ENCODE measurements around the gene AMD1.
"Not testable (repeated sequence)": the region's sequence is repeated elsewhere in the genome, so short reads cannot be mapped to it uniquely, and the experiment has no call there.

AMD1 gene

DNA sequence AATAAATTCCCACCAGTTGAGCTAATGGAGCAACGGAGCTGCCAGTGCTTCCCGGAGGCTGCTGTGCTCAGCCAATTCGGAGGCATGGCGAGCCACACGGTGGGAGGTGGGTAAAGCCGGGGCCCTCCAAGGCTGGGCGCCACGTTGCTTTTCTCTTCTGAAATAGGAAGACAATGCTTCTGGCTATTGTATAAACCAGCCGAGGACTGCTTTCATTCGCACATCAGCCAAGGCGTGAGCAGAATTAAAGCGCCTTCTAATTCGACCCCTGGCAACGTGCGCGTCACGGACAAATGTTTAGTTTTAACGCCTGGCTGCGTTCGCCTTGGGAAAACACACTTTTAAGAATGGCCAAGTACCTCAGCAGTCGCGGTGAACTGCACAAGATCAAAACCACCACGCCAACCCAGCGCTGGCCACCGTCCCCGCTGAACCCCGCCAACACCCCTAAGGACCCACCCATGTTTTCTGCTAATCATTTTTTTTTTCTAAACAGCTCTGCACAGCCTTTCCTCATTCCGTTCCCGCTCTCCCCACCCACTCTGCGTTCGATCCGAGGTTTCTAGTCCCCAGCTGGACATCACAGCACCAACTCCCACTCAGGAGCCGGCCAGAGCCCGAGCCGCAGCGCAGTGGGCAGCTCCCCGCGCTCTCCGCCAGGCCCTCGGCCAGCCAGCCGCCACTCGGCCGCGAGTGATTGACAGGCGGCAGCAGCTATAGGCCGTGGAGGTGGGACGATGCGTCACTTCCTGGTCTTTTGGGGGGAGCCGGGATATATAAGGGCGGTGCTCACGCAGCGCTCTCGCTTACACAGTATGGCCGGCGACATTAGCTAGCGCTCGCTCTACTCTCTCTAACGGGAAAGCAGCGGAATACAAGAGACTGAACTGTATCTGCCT, at the start of gene AMD1:
AMD1 (plus strand) TSS at position 805 of the 899 bp plus-strand sequence. CDS start 321 bp downstream, outside the sequence.
- peak; percentile 97 for DNase-seq

DNA sequence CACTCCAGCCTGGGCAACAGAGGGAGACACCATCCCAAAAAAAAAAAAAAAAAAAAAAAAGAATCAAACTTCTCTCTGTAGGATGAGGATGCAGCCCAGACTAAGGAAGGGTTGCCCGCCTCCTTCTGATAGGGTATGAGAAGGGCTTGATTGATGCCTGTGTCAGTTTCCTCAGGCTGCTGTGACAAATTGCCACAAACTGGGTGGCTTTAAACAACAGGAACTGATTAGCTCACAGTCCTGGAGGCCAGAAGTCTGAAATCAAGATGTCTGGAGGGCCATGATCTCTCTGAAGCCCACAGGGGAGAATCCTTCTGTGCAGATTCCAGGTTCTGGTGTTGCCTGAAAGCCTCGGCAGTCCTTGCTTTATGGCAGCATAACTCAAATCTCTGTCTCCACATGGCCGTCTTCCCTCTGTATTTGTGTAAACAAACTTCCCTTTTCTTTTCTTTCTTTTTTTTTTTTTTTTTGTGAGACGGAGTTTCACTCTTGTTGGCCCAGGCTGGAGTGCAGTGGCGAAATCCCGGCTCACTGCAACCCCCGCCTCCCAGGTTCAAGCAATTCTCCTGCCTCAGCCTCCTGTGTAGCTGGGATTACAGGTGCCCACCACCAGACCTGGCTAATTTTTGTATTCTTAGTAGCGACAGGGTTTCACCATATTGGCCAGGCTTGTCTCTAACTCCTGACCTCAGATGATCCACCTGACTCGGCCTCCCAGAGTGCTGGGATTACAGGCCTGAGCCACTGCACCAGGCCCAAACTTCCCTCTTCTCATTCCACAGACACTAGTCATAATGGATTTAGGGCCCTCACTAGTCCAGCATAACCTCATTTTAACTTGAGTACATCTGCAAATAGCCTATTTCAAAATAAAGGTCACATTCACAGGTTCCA, 48.1 kb upstream of the AMD1 start:
- DNase-seq, result no peak

DNA sequence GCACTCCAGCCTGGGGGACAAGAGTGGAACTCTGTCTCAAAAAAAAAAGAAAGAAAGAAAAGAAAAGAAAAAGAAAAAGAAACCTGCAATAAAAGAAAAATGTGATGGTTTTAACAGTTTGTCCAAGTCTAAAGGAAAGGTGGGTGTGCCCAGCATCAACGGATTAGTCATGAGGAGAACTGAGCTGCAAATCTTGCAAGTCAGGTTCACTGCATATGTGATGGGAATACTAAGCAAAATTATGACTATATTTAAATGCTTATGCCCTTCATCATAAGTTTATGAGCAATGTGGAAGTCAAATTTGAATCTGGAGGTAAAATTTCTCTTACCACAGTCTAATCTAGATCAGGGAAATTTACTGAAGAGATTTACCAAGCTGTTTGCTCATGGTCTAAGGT, 46.2 kb upstream of the AMD1 start:
- DNase-seq, result no peak

DNA sequence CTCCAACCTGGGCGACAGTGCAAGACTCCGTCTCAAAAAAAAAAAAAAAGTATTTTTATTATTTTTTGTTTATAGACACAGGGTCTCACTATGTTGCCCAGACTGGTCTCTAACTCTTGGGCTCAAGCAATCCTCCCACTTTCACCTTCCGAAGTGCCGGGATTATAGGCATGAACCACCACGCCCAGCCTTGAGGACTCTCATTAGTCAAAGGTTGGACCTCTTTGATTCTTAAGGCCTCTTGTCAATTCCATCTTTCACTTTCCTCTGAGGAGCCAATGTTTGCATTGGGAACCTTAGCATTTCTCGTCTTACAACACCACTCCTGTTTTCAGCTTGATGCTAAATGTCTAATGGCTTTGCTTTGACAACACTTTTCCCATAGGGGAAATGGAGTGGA, 43.2 kb upstream of the AMD1 start:
- DNase-seq, result no peak

DNA sequence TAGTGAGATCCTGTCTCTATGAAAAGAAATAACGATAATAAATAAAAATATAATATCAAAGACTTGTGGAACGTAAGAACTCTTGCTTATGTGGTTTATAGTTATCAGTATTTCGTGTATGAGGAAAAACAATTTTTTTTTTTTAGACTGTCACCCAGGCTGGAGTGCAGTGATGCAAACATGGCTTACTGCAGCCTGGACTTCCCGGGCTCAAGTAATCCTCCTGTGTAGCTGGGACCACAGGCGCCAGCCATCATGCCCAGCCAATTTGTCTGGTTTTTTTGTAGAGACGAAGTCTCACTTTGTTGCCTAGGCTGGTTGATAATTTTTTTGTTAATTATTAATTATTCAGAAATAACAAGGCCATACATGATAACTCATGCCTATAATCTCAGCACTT, 40.8 kb upstream of the AMD1 start:
- no peak for DNase-seq

DNA sequence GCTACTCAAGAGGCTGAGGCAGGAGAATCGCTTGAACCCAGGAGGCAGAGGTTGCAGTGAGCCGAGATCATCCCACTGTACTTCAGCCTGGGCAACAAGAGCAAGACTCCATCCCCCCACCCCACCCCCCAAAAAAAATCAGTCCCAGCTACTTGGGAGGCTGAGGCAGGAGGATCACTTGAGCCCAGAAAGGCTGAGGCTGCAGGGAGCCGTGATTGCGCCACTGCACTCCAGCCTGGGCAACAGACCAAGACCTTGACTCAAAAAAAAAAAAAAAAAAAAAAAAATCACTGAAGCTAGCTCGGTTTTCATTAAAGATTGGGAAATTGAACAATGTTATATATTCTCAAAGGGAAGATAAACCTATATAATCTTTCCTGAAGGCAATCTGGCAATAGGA, 38.8 kb upstream of the AMD1 start:
- not testable (repeated sequence) for DNase-seq

DNA sequence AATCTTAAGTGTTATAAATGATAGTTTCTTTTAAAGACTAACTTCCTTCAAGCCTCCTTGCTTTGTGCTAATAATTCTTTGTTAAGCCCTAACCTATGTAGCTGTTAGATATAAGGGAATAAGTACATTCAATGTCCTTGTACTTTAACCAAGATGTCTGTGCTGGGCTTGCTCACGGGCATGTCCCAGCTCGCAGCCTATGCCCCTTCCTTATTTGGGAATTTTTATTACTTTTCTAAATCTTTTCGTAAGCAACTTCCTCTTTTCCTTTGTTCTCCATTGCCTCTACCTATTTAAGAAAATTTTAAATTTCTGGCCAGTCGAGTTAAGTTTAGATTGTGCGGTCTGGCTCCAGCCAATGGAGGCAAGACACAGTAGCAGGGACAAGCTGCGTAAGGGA, 33.3 kb upstream of the AMD1 start:
- DNase-seq, result no peak

DNA sequence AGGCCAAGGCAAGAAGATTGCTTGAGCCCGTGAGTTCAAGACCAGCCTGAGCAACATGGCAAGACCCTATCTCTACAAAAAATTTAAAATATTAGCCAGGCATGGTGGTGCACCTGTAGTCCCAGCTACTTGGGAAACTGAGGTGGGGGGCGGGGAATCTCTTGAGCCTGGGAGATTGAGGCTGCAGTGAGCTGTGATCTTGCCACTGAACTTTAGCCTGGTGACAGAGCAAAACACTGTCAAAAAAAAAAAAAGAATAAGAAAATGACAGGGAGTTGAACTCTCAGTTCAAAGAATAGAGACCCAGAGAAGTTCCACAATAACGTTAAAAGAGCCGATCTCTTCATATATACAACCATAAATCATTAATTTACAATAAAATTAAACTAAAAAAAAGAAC, 24.8 kb upstream of the AMD1 start:
- no peak for DNase-seq

DNA sequence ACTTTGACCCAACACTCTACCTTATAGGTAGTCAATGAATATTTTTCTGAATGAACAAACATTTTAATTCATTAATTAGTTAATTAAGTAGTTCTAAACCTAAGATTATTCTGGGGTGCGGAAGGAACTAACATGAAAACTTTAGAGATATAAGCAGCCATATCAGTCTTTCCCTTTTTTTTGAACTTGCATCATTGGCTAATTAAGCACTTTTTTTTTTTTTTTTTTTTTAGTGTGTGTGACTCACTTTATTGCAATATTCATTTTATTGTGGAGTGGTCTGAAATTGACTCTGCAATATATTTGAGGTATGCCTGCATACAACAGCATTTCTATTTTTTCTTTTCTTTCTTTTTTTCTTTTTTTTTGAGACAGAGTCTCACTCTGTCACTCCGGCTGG, 21.8 kb upstream of the AMD1 start:
- no peak for DNase-seq

DNA sequence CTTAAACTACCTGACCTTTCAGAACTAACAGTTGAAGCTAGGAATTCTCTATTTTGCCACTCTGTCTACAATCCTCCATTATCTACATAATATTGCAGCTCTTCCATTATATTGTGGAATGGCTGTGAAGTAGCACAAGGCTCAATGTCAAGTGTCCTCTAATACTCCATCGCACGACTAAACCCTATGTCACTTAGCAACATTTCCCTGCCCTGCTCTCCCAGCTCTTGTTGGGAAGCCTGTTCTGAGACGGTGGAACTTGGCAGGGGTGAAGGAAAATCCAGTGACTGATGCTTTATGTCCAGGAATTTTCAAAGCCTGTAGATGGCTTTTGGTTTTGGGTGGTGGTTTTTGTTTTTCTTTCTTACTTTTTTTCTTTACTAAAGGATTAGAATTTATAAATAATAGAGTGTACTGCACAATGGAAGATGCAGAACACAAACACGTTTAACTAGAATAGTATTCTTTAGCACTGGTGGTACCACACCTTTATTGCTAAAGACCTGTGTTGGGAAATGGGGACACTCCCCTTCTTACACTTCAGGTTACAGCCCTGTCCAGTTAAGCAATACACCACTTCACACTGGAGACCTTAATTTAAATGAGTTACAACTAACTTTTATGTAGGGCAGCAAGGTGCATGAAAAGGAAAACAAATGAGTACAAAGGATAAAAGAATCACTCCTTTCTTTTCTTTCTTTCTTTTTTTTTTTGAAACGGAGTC, 20.7 kb upstream of the AMD1 start:
- no peak for DNase-seq

DNA sequence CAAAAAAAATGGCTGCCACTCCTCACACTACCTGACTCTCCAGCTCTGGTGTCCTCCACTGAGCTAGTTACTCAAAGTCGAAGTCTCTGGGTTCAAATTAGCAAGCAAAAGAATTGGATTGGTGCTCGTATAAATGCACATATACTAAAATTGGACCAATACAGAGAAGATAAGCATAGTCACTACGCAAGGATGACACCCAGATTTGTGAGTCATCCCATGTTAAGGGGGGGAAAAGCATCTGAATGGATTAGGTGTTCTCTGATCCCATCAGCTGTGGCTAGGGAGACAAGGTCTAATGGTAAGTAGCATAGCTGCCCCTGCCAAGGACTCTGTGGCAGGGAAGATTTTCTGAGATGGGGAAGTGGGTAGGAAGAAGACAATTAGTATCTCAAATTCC, 18.3 kb upstream of the AMD1 start:
- no peak for DNase-seq

DNA sequence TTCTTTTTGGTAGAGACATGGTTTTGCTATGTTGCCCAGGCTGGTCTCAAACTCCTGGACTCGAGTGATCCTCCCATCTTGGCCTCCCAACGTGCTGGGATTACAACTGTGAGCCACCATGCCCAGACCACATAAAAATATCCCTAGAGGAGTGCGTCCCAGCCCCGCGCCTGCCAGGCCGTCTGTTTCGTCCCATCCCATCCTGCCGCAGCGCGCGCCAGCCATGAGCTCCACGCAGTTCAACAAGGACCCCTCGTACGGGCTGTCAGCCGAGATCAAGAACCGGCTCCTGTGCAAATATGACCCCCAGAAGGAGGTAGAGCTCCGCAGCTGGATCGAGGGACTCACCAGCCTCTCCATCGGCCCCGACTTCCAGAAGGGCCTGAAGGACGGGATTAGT, 16.6 kb upstream of the AMD1 start:
- DNase-seq, result no peak

DNA sequence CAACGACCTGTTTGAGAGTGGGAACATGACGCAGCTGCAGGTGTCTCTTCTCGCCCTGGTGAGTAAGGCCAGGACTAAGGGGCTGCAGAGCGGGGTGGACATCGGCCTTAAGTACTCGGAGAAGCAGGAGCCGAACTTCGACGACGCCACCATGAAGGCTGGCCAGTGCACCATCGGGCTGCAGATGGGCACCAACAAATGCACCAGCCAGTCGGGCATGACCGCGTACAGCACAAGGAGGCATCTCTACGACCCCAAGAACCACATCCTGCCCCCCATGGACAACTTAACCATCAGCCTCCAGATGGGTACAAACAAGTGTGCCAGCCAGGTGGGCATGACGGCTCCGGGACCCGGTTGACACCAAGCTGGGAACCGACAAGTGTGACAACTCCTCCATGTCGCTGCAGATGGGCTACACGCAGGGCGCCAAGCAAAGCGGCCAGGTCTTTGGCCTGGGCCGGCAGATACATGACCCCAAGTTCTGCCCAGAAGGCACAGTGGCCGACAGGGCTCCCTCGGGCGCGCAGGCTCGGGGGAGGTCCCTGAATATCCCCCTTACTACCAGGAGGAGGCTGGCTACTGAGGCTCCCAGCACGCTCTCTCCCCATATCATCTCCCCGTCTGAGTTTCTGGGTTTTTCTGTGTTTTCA, 15.9 kb upstream of the AMD1 start:
- DNase-seq, result no peak

DNA sequence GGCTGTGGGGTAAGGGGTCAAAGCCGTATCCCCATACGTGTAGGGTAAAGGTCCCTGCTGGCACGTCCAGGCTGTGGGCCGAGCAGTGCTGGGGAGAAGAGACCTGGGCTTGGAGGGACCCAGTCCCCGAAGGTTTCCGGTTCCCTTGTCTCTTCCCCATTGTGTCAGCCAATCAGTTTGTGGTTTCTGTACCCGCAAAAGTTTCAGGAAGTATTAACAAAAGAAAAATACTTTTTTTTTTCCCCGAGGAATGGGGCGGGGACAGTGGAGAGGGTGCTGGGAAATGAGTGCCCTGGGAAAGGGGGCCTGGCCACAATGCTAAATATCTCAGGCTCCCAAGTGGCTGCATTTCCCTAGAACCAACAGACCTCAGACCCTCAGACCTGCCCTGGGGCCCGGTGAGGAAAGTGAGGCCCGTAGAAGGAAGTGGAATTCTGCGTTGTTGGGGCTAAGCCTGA, 15.2 kb upstream of the AMD1 start:
- DNase-seq, result no peak

DNA sequence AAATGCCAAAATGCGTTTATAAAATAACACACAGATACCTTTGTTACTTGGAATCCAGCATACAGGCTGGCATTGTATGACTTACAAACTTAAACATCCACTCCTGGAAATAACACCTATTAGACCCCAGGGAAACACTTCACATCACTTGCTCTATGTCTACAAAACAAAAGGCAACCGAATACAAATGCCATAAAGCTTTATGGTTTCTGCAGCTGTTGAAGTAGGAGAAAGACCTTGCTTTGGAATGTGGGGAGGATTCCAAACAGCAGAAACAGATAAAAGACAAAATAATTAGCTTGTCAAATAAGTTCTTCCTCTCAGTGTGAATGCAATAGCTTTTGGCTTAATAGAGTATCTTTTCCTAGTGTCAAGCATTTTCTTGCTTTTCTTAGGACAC, 9.8 kb upstream of the AMD1 start:
- DNase-seq, result no peak

DNA sequence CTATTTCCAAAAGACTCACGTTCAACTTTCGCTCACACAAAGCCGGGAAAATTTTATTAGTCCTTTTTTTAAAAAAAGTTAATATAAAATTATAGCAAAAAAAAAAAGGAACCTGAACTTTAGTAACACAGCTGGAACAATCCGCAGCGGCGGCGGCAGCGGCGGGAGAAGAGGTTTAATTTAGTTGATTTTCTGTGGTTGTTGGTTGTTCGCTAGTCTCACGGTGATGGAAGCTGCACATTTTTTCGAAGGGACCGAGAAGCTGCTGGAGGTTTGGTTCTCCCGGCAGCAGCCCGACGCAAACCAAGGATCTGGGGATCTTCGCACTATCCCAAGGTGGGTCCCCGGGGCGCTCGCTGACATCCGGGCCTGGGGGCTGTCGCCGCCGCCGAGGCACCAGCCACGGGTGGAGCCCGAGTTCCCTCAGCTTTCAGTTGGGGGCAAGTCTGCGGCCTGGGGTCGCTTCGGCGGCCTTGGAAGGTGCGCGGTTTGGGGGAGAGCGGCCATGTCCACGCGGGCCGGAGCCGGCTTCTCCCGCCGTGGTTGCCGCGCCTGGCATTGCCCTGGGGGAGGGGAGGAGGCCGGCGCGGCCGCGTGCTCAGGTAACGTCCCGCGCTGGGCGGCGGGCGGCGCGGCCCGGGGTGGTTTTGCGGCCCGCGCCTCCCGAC, 429 bp downstream of the AMD1 start:
- no peak for DNase-seq

DNA sequence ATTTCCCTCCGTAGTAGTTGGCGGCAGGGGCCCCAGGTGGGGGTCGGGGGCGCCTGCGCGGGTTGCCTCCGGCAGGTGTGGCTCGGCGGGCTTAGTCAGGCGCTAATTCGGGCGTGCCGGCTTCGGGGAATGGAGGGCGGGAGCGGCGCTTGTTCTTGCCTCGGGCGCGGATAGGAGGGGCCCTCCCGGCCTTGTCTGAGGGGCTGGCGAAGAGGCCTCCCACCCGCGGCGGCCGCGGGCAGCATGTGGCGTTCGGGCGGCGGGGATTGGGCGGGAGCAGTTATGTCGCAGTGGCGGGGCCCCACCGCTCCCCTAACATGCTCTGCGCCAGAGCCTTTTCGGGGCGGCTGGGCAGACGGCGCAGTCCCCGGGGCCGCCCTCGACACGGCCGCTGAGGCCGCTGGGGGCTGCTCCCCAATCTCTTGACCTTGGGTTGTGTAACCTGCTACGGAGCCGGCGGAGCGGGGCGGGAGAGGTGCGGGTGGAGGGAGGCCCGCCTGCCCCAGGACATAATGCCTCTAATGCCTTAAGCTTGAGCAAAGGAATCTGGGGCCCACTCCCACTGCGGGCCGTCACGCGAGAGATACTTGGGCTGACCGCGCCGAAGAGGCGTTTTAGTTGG, 1.1 kb downstream of the AMD1 start:
- DNase-seq, result peak; percentile 66

DNA sequence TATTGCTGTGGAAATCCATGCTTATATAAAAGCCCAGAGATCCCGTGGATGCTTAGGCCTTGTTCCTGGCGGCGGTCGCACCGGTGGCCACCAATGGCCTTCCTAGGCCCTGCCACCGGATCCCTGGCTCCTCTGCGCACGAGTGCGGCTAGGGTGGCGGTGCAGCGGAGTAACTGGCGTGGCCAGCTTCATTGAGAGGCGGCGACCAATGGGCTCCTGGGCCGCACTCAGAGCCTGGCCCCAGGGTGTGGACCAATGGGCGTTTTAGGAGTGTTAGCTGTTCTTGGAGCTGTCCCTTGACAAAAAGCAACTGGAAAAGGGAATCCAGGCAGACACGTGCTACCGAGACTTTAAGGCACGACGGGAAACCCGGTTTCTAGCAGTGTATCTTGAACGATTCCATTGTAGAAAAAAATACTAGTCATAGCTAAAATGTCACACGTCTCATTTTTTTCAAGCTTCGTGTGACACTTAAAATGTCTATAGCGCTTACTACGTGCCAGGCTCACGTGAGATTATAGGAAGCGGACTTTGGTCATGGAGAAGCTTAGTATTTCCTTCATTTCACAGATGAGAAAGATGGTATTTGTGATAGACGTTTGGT, 1.7 kb downstream of the AMD1 start:
- peak; percentile 71 for DNase-seq

DNA sequence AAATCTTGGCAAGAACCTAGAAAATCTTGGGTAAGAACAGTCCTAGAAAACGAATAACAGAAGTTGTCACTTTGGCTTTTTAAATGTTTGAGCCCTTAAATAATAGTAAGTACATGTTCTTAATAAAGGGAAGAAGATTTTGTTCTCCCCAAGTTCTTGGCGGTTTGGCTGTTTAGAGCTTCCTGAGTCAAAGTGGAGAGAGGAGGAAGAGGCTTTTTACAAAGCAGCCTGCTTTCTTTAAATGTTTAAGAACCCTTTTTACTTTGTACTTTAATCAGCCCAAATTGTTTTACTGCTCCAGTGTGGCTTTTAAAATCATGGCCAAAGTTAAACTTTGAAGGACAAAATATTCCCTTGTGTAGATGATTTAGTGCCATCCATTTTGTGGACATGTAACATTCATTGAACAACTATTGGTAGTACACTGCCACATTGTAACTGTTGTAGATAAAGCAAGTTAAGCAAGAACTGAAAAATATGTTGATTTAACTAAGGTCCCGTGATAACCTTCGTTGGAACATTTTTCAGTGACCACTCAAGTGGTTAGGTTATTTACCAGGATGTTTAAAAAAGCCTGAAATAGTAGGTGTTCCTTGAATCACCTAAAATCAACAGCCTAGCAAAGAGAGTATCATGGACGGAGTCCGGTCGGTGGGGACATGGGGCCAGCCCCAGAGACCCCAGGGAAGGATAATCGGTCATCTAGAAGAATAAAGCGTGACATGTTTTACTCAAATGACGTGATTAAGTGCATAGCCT, 2.4 kb downstream of the AMD1 start:
- DNase-seq, result no peak

DNA sequence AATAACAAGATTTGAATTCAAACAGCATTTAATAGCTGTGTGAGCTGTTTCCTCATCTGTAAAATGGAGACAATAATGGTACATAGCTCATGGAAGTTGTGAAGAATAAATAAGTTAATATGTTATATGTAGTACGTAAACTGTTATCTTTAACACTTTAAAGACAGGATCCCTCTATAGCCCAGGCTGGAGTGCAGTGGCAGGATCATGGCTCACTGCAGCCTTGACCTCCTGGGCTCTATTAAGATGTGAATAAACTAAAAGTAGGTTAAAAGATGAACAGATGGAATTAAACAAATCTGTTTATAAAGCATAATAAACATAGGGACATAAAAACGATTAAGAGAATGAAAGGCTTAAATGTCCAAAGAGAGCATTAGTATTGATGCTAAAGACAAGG, 3.0 kb downstream of the AMD1 start:
- no peak for DNase-seq
